OCI-LY1 (cell line): Measurements from ENCODE around the gene AKAP1.

Experiments
- H2AFZ ChIP-seq: fragments of 200-600 bp; sonication (generic), shearing (Covaris generic); 2 replicates; pipeline ENCODE4 v1.6.0; 2014; ENCODE audit warnings: antibody characterized with exemption, mild to moderate bottlenecking, low read length
- H3F3A ChIP-seq: fragments of 200-600 bp; sonication (generic), shearing (Covaris generic); 2 replicates; pipeline ENCODE4 v1.6.0; 2014; ENCODE audit warnings: mild to moderate bottlenecking, antibody characterized with exemption, low read length, moderate library complexity; ENCODE audit not compliant: insufficient read depth
- H3K27ac ChIP-seq: fragments of 200-600 bp; sonication (generic); 2 replicates; pipeline ENCODE4 v1.5.1; 2014; ENCODE audit warnings: low read length, mixed run types, mild to moderate bottlenecking, low read depth; ENCODE audit not compliant: poor library complexity, severe bottlenecking
- H3K27me3 ChIP-seq: fragments of 200-600 bp; sonication (generic); 2 replicates; pipeline ENCODE4 v1.6.0; 2014; ENCODE audit warnings: antibody characterized with exemption, mild to moderate bottlenecking, low read length, moderate library complexity; ENCODE audit not compliant: insufficient read depth
- H3K36me3 ChIP-seq: fragments of 200-600 bp; sonication (generic); 2 replicates; pipeline ENCODE4 v1.6.1; 2014; ENCODE audit warnings: mild to moderate bottlenecking, antibody characterized with exemption, low read length, moderate library complexity, mixed read lengths; ENCODE audit not compliant: insufficient read depth
- H3K4me1 ChIP-seq: fragments of 200-600 bp; sonication (generic); 2 replicates; pipeline ENCODE4 v1.5.1; 2014; ENCODE audit warnings: mild to moderate bottlenecking, low read length, moderate library complexity; ENCODE audit not compliant: insufficient read depth, severe bottlenecking
- H3K4me2 ChIP-seq: fragments of 200-600 bp; sonication (generic), shearing (Covaris generic); 2 replicates; pipeline ENCODE4 v1.6.1; 2014; ENCODE audit warnings: low read length
- H3K4me3 ChIP-seq: fragments of 200-600 bp; sonication (generic); 2 replicates; pipeline ENCODE4 v1.5.1; 2014; ENCODE audit warnings: low read length, low read depth, mild to moderate bottlenecking, mixed read lengths; ENCODE audit not compliant: poor library complexity, severe bottlenecking
- H3K79me2 ChIP-seq: fragments of 200-600 bp; shearing (Covaris generic); 2 replicates; pipeline ENCODE4 v1.6.1; 2016; ENCODE audit warnings: mixed run types, low read length, mixed read lengths; ENCODE audit not compliant: insufficient read depth
- H3K9ac ChIP-seq: fragments of 200-600 bp; sonication (generic), shearing (Covaris generic); 2 replicates; pipeline ENCODE4 v1.6.1; 2014; ENCODE audit warnings: mild to moderate bottlenecking, low read length, mixed read lengths
- H3K9me2 ChIP-seq: fragments of 200-600 bp; sonication (generic), shearing (Covaris generic); 2 replicates; pipeline ENCODE4 v1.6.1; 2014; ENCODE audit warnings: low read depth, mild to moderate bottlenecking, low read length, mixed read lengths
- H3K9me3 ChIP-seq: fragments of 200-600 bp; shearing (Covaris generic); 2 replicates; pipeline ENCODE4 v1.6.1; 2014; ENCODE audit warnings: low read length, mixed read lengths
- H4K20me1 ChIP-seq: fragments of 200-600 bp; sonication (generic), shearing (Covaris generic); 2 replicates; pipeline ENCODE4 v1.6.0; 2016; ENCODE audit warnings: mild to moderate bottlenecking, low read length; ENCODE audit not compliant: insufficient read depth
- CTCF ChIP-seq: fragments of 200-600 bp; sonication (generic), shearing (Covaris generic); IDR thresholded peaks from 2 replicates; pipeline ENCODE4 v1.5.1; 2017; ENCODE audit warnings: mild to moderate bottlenecking, antibody characterized with exemption, low read length, moderate library complexity, mixed read lengths
- EZH2 ChIP-seq: fragments of 200-600 bp; sonication (generic), shearing (Covaris generic); IDR thresholded peaks from 2 replicates; pipeline ENCODE4 v1.8.0; 2017; ENCODE audit warnings: borderline replicate concordance, mixed run types, mild to moderate bottlenecking, antibody characterized with exemption, low read length, moderate library complexity, mixed read lengths

AKAP1 gene

GRCh38 chr17:57062865-57063264 is 22.2 kb upstream of the AKAP1 start:
- H3K36me3 ChIP-seq: no peaks in the 10 kb centered on the region
- TF ChIP-seq CTCF: no peak
- TF ChIP-seq EZH2: no peak
- H3F3A ChIP-seq: no peaks in the 10 kb centered on the region
- H4K20me1 ChIP-seq: no peaks in the 10 kb centered on the region
- no peaks in the 10 kb centered on the region for H3K79me2 ChIP-seq
- no peak overlapping the region for H3K9ac ChIP-seq
- peaks cover 4% of the 10 kb centered on the region for H3K4me1 ChIP-seq
- H3K4me3 ChIP-seq: no peak overlapping the region
- no peak overlapping the region for H3K4me2 ChIP-seq
- H3K27me3 ChIP-seq: no peaks in the 10 kb centered on the region; the same call in 1 of the 2 replicates
- H3K27ac ChIP-seq: no peak overlapping the region
- no peaks in the 10 kb centered on the region for H3K9me3 ChIP-seq
- H2AFZ ChIP-seq: no peak overlapping the region
- no peaks in the 10 kb centered on the region for H3K9me2 ChIP-seq

GRCh38 chr17:57067162-57067561 is 17.9 kb upstream of the AKAP1 start:
- no peaks in the 10 kb centered on the region; the same call in 1 of the 2 replicates for H3K27me3 ChIP-seq
- no peaks in the 10 kb centered on the region for H4K20me1 ChIP-seq
- H3K9me2 ChIP-seq: no peaks in the 10 kb centered on the region
- no peak for TF ChIP-seq EZH2
- TF ChIP-seq CTCF: no peak
- no peak overlapping the region for H3K4me2 ChIP-seq
- no peaks in the 10 kb centered on the region for H3K36me3 ChIP-seq
- H3K4me3 ChIP-seq: no peak overlapping the region
- no peak overlapping the region for H3K9ac ChIP-seq
- no peaks in the 10 kb centered on the region for H3F3A ChIP-seq
- no peak overlapping the region for H3K27ac ChIP-seq
- peaks cover 2% of the 10 kb centered on the region for H3K4me1 ChIP-seq
- H2AFZ ChIP-seq: no peak overlapping the region
- no peaks in the 10 kb centered on the region for H3K9me3 ChIP-seq
- no peaks in the 10 kb centered on the region for H3K79me2 ChIP-seq

- H3F3A ChIP-seq: no peaks in the 10 kb centered on the region
- H3K27me3 ChIP-seq: no peaks in the 10 kb centered on the region; the same call in 1 of the 2 replicates
- no peaks in the 10 kb centered on the region for H3K4me1 ChIP-seq
- H3K9me3 ChIP-seq: no peaks in the 10 kb centered on the region
- H4K20me1 ChIP-seq: no peaks in the 10 kb centered on the region
- no peaks in the 10 kb centered on the region for H3K79me2 ChIP-seq
- TF ChIP-seq CTCF (no peak), EZH2 (no peak)
- H2AFZ ChIP-seq: no peak overlapping the region
- no peak overlapping the region for H3K4me3 ChIP-seq
- no peak overlapping the region for H3K4me2 ChIP-seq
- H3K36me3 ChIP-seq: no peaks in the 10 kb centered on the region
- H3K9me2 ChIP-seq: no peaks in the 10 kb centered on the region
- no peak overlapping the region for H3K9ac ChIP-seq
- H3K27ac ChIP-seq: no peak overlapping the region
Measured at GRCh38 chr17:57067781-57068180, 17.3 kb upstream of the AKAP1 start.
